ENCODE results near the gene GMDS. TPM values are rescaled to one million over a fixed set of nuclear protein-coding genes. Genes with fewer than 3 reads are reported as not detected.

GMDS gene
- total RNA-seq, 1 experiment from 2014 or later = 27.6 TPM

DNA sequence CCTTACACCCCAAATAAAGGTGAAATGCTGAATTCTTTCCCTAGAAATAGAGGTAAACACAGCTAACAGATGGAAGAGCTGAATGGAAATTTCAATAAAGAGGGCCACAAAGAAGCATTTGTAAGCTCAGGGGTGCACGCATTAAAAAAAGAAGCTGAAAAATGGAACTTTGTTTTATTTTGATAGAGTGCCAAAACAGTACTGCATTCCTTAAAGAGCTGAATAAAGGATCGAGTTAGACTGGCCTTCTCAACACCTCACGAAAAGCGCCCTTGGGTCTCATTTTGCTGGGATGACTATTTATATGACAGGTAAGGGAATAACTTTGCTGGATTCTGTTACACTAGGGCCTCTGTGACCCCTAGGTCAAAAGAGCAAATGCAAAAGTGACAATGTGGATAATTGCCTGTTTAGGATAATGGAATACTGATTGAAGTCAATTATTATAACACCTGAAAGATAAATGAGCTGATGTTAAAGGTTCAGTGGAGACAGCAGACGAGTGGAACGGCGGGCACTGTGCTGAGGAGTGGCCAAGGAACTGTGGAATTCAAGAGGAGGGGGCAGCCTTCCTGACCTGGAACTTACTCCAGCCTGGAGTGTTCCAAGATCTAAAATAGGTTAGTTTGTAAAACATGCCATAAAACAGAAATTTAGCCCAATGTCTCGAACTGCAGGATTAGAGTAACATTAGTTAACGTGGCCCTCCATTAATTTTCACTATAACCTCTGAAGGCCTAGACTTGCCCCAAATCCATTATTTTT lies 467.3 kb downstream of the GMDS start:
- Histone ChIP-seq H3K4me1 (ENCODE audit: insufficient read depth, low read length) (no peaks in the 10 kb centered on the region; the same call in 1 of the 2 replicates), H3K23me2 (ENCODE audit: insufficient read length, low read depth, low read length, poor library complexity, severe bottlenecking) (no peaks in the 10 kb centered on the region), H2BK120ac (ENCODE audit: low read depth, low read length, poor library complexity, severe bottlenecking) (no peak overlapping the region), H3K27ac (ENCODE audit: insufficient read length, low read depth, low read length) (no peak overlapping the region), H2BK5ac (ENCODE audit: insufficient read length, low read length) (no peak overlapping the region), H4K20me1 (ENCODE audit: control insufficient read depth, insufficient read depth, insufficient read length) (no peaks in the 10 kb centered on the region), H2BK12ac (ENCODE audit: insufficient read length, low read depth, low read length) (no peak overlapping the region), H3K23ac (ENCODE audit: insufficient read length, low read depth, low read length) (no peak overlapping the region), H2BK15ac (ENCODE audit: low read depth, low read length) (no peak overlapping the region), H3K9me3 (ENCODE audit: control insufficient read depth, low read depth, low read length) (no peaks in the 10 kb centered on the region), H3T11ph (ENCODE audit: low read length) (no peak overlapping the region), H4K5ac (ENCODE audit: insufficient read length, low read depth, low read length) (no peak overlapping the region), H3K9ac (ENCODE audit: extremely low read depth, insufficient read length, low read length) (no peak overlapping the region), H2AFZ (ENCODE audit: low read length) (no peak overlapping the region), H2AK5ac (ENCODE audit: insufficient read length, low read length) (no peak overlapping the region), H3K14ac (ENCODE audit: insufficient read depth, low read length) (no peak overlapping the region), H3K18ac (ENCODE audit: insufficient read length, low read depth, low read length) (no peak overlapping the region), H3K56ac (ENCODE audit: insufficient read length, low read depth, low read length) (no peak overlapping the region), H3K79me2 (ENCODE audit: insufficient read depth, low read length) (no peaks in the 10 kb centered on the region), H2BK20ac (ENCODE audit: low read depth, low read length, poor library complexity, severe bottlenecking) (no peak overlapping the region), H3K79me1 (ENCODE audit: insufficient read depth, low read depth, low read length, poor library complexity, severe bottlenecking) (no peaks in the 10 kb centered on the region), H3K4me2 (ENCODE audit: insufficient read depth, insufficient read length, low read length) (no peak overlapping the region), H4K8ac (replicated peaks; ENCODE audit: insufficient read length, low read depth, low read length) (no peak overlapping the region), H3K27me3 (ENCODE audit: insufficient read depth, low read length) (no peaks in the 10 kb centered on the region), H4K91ac (ENCODE audit: insufficient read length, low read depth, low read length) (no peak overlapping the region), H3K4ac (ENCODE audit: low read depth, low read length) (no peak overlapping the region)
- Mint-ChIP-seq H3K9me3 (no peaks in the 10 kb centered on the region), H3K4me1 (peaks cover 0 to 4% of the 10 kb centered on the region in 2 experiments; a peak in 2 of 4 replicates), H3K27me3 (ENCODE audit: low read depth) (no peaks in the 10 kb centered on the region), H3K36me3 (ENCODE audit: insufficient read depth in 1 of 3, low read depth in 3 of 3) (no peaks in the 10 kb centered on the region; a peak in 1 of 7 replicates), H3K27ac (no peak overlapping the region), H3K4me3 (no peak overlapping the region; a peak in 1 of 5 replicates)
- DNase-seq = no peak
- TF ChIP-seq, protein P1, sequence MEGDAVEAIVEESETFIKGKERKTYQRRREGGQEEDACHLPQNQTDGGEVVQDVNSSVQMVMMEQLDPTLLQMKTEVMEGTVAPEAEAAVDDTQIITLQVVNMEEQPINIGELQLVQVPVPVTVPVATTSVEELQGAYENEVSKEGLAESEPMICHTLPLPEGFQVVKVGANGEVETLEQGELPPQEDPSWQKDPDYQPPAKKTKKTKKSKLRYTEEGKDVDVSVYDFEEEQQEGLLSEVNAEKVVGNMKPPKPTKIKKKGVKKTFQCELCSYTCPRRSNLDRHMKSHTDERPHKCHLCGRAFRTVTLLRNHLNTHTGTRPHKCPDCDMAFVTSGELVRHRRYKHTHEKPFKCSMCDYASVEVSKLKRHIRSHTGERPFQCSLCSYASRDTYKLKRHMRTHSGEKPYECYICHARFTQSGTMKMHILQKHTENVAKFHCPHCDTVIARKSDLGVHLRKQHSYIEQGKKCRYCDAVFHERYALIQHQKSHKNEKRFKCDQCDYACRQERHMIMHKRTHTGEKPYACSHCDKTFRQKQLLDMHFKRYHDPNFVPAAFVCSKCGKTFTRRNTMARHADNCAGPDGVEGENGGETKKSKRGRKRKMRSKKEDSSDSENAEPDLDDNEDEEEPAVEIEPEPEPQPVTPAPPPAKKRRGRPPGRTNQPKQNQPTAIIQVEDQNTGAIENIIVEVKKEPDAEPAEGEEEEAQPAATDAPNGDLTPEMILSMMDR (conservative IDR thresholded peaks at IDR 0.05) = no peak
- no CpG with 5 or more reads among the region's 9 CpGs for WGBS (ENCODE audit: extremely low coverage, insufficient read length, low lambda C conversion rate)
